Pancreas (tissue), 10 donors: ENCODE measurements around the gene LEF1. TPM values are rescaled to one million over a fixed set of nuclear protein-coding genes. Genes with fewer than 3 reads are reported as not detected.

ENCODE experiments used
- ATAC-seq, 4 donors: fragments of 200-7000 bp; cut with Tn5 transposase; one replicate each; pipeline versions ENCODE4 v1.8.0 to v1.9.1; 2020; ENCODE audit warnings: mild to moderate bottlenecking in 4 of 4, moderate library complexity in 4 of 4
- DNase-seq, 6 donors: peaks; one replicate each; pipeline ENCODE4 v3.0.0-alpha.2; 2020
- FAIRE-seq: peaks from 2 replicates; lab custom pipeline; 2012; peaks lifted over from hg19 to GRCh38; lab: Jason Lieb, UNC
- H3K27ac ChIP-seq, 4 donors: fragments of 200-600 bp; sonication (generic); 1 replicate in 3 of 4; 2 replicates in 1 of 4; pipeline versions ENCODE4 v1.5.0 to v1.8.0; 2020
- H3K27me3 ChIP-seq, 4 donors: fragments of 200-600 bp; one replicate each; pipeline ENCODE4 v1.8.0; 2021
- H3K36me3 ChIP-seq, 3 donors: fragments of 200-600 bp; sonication (generic) in 1 of 3; one replicate each; pipeline versions ENCODE4 v1.5.0 to v1.8.0; 2020 to 2021
- H3K4me1 ChIP-seq, 3 donors: fragments of 200-600 bp; one replicate each; pipeline ENCODE4 v1.8.0; 2021
- H3K4me3 ChIP-seq, 4 donors: fragments of 200-600 bp; sonication (generic) in 2 of 4; one replicate each; pipeline versions ENCODE4 v1.5.0 to v1.8.0; 2020 to 2021
- H3K9me3 ChIP-seq, 4 donors: fragments of 200-600 bp; one replicate each; pipeline ENCODE4 v1.8.0; 2021
- WGBS, 2 donors: extraction: QIAGEN DNeasy Blood & Tissue Kit; methylation state at CpG; one replicate each; pipeline ENCODE4 v1.1.7; 2013; 5-methylcytosine and 5-hydroxymethylcytosine counted together
- intact Hi-C, 3 donors: fragments of 100-400 bp; cut with DNase I; formaldehyde crosslinking; loops; one replicate each; pipeline versions ENCODE4 v1.11.1 to v1.14.2; 2022
- polyA plus RNA-seq, 2 donors: library from polyadenylated mRNA; stranded (reverse); fragments of 200-250 nt; gene quantifications; one replicate each; pipeline ENCODE4 v1.2.3, GENCODE V29; 2013
- total RNA-seq, 6 donors: library from RNA; stranded (reverse); fragmentation: NEBNext Ultra II Directional in 4 of 6; extraction: Animal tissue kit (Norgen Biotek cat#: 25700) in 4 of 6; gene quantifications; one replicate each; pipeline versions ENCODE4 v1.2.1 to v1.2.4, GENCODE V29; 2021 to 2023
- TF ChIP-seq, protein P1 (sequence below), 4 donors: fragments of 200-600 bp; sonication (generic) in 3 of 4; IDR thresholded peaks; one replicate each; pipeline versions ENCODE4 v1.5.0 to v1.8.0; 2021; ENCODE audit warnings: antibody characterized with exemption in 4 of 4
- donor health status: healthy with polysubstance abuse.
- donor health status: DM: no; HTN: no; CAD: no; lungs with moderate emphysema.
- donor health status: DM: no; HTN: no; CAD: no.
- donor health status: control.
- donor health status: control.
- donor health status: Bipolar disorder and iron deficiency.
- donor health status: DM: yes; HTN: yes; CAD: no.
- donor health status: DM: no; HTN: no; CAD: no.
- donor health status: DM: no; HTN: no; CAD: no.
- donor health status: DM: yes; HTN: yes; CAD: no.

The LEF1 gene
- total and polyA plus RNA-seq, 8 donors = 0.28 to 3.5 (median 0.86) TPM

DNA sequence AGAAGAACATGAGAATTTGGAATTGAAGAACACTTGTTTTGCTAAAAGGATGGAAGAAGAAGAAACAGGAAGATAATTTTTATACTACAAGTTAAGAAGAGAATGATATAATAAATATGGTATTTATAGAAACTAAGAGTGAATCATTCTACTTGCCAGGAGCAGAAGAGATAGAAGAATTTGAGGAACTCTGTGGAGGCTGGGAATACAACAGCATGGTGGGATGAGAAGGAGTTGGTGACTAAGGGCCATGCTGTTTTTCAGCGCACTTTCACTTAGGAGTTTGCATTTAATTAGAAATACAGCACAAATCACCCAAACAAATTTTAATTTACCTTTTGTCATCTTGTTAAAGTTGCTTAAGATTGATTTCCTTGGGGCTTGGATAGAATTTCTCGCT, 158.6 kb downstream of the LEF1 start:
- H3K9me3 ChIP-seq = no peaks in the 10 kb centered on the region
- FAIRE-seq (no peak), DNase-seq (no peak), ATAC-seq (no peak)
- intact Hi-C loops = no loop called here
- H3K36me3 ChIP-seq = peaks cover 0 to 6% (median 0%) of the 10 kb centered on the region in 3 donors
- WGBS, 2 donors = 96 to 100% methylated on average over 2 of the region's 2 CpGs
- TF ChIP-seq, protein P1, sequence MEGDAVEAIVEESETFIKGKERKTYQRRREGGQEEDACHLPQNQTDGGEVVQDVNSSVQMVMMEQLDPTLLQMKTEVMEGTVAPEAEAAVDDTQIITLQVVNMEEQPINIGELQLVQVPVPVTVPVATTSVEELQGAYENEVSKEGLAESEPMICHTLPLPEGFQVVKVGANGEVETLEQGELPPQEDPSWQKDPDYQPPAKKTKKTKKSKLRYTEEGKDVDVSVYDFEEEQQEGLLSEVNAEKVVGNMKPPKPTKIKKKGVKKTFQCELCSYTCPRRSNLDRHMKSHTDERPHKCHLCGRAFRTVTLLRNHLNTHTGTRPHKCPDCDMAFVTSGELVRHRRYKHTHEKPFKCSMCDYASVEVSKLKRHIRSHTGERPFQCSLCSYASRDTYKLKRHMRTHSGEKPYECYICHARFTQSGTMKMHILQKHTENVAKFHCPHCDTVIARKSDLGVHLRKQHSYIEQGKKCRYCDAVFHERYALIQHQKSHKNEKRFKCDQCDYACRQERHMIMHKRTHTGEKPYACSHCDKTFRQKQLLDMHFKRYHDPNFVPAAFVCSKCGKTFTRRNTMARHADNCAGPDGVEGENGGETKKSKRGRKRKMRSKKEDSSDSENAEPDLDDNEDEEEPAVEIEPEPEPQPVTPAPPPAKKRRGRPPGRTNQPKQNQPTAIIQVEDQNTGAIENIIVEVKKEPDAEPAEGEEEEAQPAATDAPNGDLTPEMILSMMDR (IDR thresholded peaks at IDR 0.05) = no peak
- H3K27ac ChIP-seq = no peak overlapping the region
- no peaks in the 10 kb centered on the region for H3K4me1 ChIP-seq
- H3K27me3 ChIP-seq = no peaks in the 10 kb centered on the region
- H3K4me3 ChIP-seq = no peak overlapping the region

DNA sequence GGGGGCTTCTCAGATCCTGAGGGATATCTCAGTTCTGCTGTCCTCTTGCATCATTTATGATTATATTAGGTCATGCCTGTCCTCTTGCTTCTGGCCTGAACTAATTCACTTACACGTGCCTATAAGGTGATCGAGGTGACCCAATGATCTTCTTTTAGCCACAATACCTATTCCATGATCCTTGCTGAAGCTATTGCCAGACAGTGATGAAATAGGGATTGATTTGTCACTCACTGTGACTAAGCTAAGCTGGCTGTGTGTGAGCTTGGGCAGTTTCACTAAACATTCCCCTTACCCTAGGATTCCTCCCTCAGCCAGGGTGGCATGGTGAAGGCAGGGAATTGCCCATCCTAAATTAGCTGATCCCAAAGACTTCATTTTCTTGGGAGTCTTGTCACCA, 160.0 kb downstream of the LEF1 start:
- ATAC-seq = peak in 1 of 4 donors; percentile 60
- no peak for FAIRE-seq
- Histone ChIP-seq H3K27me3 (no peaks in the 10 kb centered on the region), H3K4me1 (no peaks in the 10 kb centered on the region), H3K9me3 (no peaks in the 10 kb centered on the region), H3K36me3 (no peaks in the 10 kb centered on the region), H3K4me3 (no peak overlapping the region), H3K27ac (no peak overlapping the region)
- TF ChIP-seq, protein P1 (IDR thresholded peaks at IDR 0.05) = no peak
- 91 to 92% methylated on average over 2 of the region's 2 CpGs for WGBS, 2 donors
- intact Hi-C loops = no loop called here
- DNase-seq = no peak

DNA sequence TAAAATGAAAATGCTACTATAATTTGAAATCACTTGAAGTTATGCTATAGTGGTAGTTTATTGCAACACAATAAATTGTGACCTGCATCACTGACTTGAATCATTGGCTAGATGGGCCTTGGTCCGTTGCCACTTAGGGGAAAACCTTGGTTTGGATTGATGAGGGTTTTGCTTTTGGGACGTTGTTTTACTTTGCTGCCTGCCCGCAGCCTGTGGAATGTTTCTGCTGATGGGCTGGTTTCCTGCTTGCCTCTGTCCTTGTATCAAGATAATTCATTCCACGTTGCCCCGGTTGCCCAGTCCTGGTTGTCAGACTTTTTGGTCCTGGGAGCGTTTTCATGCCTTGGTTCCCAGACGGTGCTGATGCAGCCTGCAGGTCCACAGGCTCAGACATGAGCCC, 160.7 kb downstream of the LEF1 start:
- no peaks in the 10 kb centered on the region for H3K4me1 ChIP-seq
- TF ChIP-seq, protein P1 (IDR thresholded peaks at IDR 0.05) = no peak
- intact Hi-C loops = no loop called here
- H3K4me3 ChIP-seq = no peak overlapping the region
- no peak for ATAC-seq
- WGBS, 2 donors = 92 to 93% methylated on average over 7 of the region's 7 CpGs
- no peak for FAIRE-seq
- H3K27ac ChIP-seq = no peak overlapping the region
- H3K9me3 ChIP-seq = no peaks in the 10 kb centered on the region
- H3K36me3 ChIP-seq = no peaks in the 10 kb centered on the region
- no peaks in the 10 kb centered on the region for H3K27me3 ChIP-seq
- DNase-seq = no peak

DNA sequence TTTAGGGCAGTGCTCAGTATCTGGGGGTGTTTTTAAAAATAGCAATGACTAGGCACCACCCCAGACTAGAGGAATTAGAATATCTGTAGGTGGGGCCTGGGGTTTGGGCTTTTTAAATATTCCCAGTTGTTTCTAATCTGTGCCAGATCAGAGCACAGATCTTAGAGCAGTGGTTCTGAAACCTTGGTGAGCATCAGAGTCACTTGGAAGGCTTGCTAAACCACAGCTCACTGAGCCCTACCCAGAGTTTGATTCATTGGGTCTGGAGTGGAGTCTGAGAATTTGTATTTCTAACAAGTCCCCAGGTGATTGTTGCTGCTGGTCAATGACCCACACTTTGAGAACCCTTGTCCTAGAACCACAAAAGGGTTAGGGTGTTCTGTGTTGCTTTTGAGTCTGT, 162.4 kb downstream of the LEF1 start:
- Histone ChIP-seq H3K9me3 (no peaks in the 10 kb centered on the region), H3K4me3 (no peak overlapping the region), H3K27me3 (no peaks in the 10 kb centered on the region), H3K4me1 (no peaks in the 10 kb centered on the region), H3K27ac (no peak overlapping the region), H3K36me3 (no peaks in the 10 kb centered on the region)
- no peak for DNase-seq
- TF ChIP-seq, protein P1 (IDR thresholded peaks at IDR 0.05) = no peak
- FAIRE-seq = no peak
- intact Hi-C loops = no loop called here
- ATAC-seq = no peak

DNA sequence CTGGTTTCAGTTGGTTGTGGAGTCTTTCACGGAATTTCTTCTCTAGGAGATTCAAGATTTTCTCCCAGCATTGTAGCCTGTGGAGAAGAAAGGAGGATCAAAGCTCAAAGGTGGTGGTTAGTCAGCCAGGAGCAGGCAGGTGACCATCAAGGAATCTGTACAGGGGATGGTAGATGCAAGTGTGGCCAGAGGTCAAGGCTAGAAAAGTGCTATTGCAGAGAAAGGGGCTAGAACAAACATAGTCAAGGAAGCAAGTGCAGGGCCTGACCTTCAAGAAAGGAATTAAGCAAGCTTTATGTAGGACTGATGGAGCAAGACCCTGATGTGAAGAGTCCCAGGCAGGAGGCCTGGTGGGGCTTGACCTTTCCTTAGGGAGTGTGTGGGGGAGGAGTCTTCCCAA, 162.9 kb downstream of the LEF1 start:
- Histone ChIP-seq H3K4me3 (no peak overlapping the region), H3K4me1 (no peaks in the 10 kb centered on the region), H3K9me3 (no peaks in the 10 kb centered on the region), H3K36me3 (no peaks in the 10 kb centered on the region), H3K27me3 (no peaks in the 10 kb centered on the region), H3K27ac (no peak overlapping the region)
- intact Hi-C loops = no loop called here
- no peak for ATAC-seq
- FAIRE-seq = no peak
- WGBS, 2 donors = 90 to 96% methylated on average over 1 of the region's 1 CpG
- DNase-seq = no peak
- TF ChIP-seq, protein P1 (IDR thresholded peaks at IDR 0.05) = no peak
